Measurements from ENCODE around the gene MBTD1.

The MBTD1 gene

DNA sequence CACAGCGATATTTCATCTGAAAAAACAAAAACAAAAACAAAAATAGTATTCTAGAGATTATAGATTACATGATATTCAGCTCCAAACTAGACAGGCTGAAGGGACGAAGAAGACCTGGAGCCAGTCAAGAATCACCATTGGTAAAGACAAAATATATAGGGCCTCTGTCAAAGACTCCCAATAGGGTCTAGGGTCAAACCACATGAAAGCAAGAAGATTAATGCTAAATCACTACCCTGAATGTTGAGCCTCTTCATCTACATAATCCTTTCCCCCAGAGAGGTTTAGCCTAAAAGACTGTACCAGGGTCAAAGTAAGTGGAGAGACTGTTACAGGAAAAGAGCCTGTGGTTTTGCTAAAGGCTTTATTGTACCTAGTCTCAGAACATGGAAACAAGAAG, 117.3 kb downstream of the MBTD1 start:
- no peak for DNase-seq

- DNase-seq: no peak
Measured at GRCh38 chr17:51135956-51136355, 123.9 kb downstream of the MBTD1 start.

DNA sequence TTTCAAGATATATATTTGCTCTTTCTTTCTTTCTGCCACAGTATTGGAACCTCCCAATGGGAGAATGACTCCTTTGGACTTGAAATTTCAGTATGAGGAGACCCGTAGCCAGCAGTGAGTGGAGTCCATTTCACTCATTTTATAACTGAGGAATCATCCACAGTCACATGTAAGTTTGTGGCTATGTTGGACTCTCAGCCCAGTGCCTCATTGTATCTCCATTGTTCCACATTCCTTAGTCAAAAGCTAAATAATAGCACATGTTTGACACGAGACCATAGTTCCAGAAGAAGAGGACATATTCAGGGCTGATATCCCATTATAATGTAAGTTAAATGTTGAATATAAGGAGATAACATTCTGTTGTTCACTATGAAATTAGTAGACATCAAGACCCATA, 126.5 kb downstream of the MBTD1 start:
- DNase-seq: no peak

DNA sequence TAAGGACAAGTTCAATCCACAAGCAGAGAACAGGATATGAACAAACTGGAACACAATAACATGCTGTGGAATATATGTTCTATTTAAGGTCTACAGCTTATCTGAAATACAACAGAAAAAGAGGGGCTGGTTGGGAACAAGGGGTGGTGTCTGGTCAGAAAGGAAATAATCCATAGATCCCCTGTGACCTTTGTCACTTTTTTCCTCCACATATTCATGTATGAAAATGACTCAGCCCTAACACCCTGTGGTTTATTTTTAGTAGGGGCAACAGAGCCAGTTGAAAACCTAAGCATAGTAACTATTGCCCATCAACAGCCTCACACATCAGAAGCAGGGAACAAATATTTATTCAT, 126.9 kb downstream of the MBTD1 start:
- DNase-seq: no peak

GRCh38 chr17:51128076-51128475, 131.8 kb downstream of the MBTD1 start:
- DNase-seq: no peak

All from NCI-H510A (cell line).